Measurements from ENCODE around the gene CARTPT.

Gene CARTPT

GRCh38 chr5:71719063-71719964 lies at the start of gene CARTPT:
CARTPT (plus strand) TSS chr5:71719275; CDS start chr5:71719294, 19 bp downstream.
- no peak for DNase-seq (ENCODE audit: low read depth)

GRCh38 chr5:71677977-71678376 lies 41.1 kb upstream of the CARTPT start:
- no peak for DNase-seq (ENCODE audit: low read depth)

- no peak for DNase-seq (ENCODE audit: low read depth)
Observed at GRCh38 chr5:71679714-71680113, 39.4 kb upstream of the CARTPT start.

GRCh38 chr5:71680510-71680909 lies 38.6 kb upstream of the CARTPT start:
- DNase-seq (ENCODE audit: low read depth), result no peak

GRCh38 chr5:71681296-71681695 lies 37.8 kb upstream of the CARTPT start:
- peak; percentile 7 for DNase-seq (ENCODE audit: low read depth)

GRCh38 chr5:71684309-71684708 lies 34.8 kb upstream of the CARTPT start:
- DNase-seq (ENCODE audit: low read depth), result no peak

GRCh38 chr5:71693828-71694427 lies 25.1 kb upstream of the CARTPT start:
- no peak for DNase-seq (ENCODE audit: low read depth)

GRCh38 chr5:71695071-71695470 lies 24.0 kb upstream of the CARTPT start:
- no peak for DNase-seq (ENCODE audit: low read depth)

GRCh38 chr5:71695595-71695994 lies 23.5 kb upstream of the CARTPT start:
- no peak for DNase-seq (ENCODE audit: low read depth)

- no peak for DNase-seq (ENCODE audit: low read depth)
Observed at GRCh38 chr5:71697967-71698366, 21.1 kb upstream of the CARTPT start.

- DNase-seq (ENCODE audit: low read depth), result no peak
Observed at GRCh38 chr5:71699233-71699632, 19.8 kb upstream of the CARTPT start.

GRCh38 chr5:71699751-71700150 lies 19.3 kb upstream of the CARTPT start:
- DNase-seq (ENCODE audit: low read depth), result no peak

- DNase-seq (ENCODE audit: low read depth), result no peak
Observed at GRCh38 chr5:71700803-71701202, 18.3 kb upstream of the CARTPT start.

- DNase-seq (ENCODE audit: low read depth), result no peak
Observed at GRCh38 chr5:71701407-71701806, 17.7 kb upstream of the CARTPT start.

- DNase-seq (ENCODE audit: low read depth), result no peak
Observed at GRCh38 chr5:71703941-71704340, 15.1 kb upstream of the CARTPT start.

GRCh38 chr5:71705421-71705820 lies 13.7 kb upstream of the CARTPT start:
- DNase-seq (ENCODE audit: low read depth), result no peak

- no peak for DNase-seq (ENCODE audit: low read depth)
Observed at GRCh38 chr5:71706906-71707305, 12.2 kb upstream of the CARTPT start.

- DNase-seq (ENCODE audit: low read depth), result no peak
Observed at GRCh38 chr5:71711610-71712009, 7.5 kb upstream of the CARTPT start.

- DNase-seq (ENCODE audit: low read depth), result no peak
Observed at GRCh38 chr5:71714911-71715310, 4.2 kb upstream of the CARTPT start.

- no peak for DNase-seq (ENCODE audit: low read depth)
Observed at GRCh38 chr5:71727978-71728377, 8.9 kb downstream of the CARTPT start.

- no peak for DNase-seq (ENCODE audit: low read depth)
Observed at GRCh38 chr5:71731015-71731414, 11.9 kb downstream of the CARTPT start.

GRCh38 chr5:71732011-71732410 lies 12.9 kb downstream of the CARTPT start:
- DNase-seq (ENCODE audit: low read depth), result no peak

GRCh38 chr5:71734141-71734540 lies 15.1 kb downstream of the CARTPT start:
- DNase-seq (ENCODE audit: low read depth), result no peak
